GM12872 (cell line): ENCODE data around the gene SDC1.

Experiments used
- CTCF ChIP-seq: IDR thresholded peaks from 3 replicates; pipeline ENCODE4 v1.5.1; 2011; ENCODE audit warnings: low read depth, mild to moderate bottlenecking, low read length, moderate library complexity; ENCODE audit not compliant: insufficient read depth

SDC1 gene

DNA sequence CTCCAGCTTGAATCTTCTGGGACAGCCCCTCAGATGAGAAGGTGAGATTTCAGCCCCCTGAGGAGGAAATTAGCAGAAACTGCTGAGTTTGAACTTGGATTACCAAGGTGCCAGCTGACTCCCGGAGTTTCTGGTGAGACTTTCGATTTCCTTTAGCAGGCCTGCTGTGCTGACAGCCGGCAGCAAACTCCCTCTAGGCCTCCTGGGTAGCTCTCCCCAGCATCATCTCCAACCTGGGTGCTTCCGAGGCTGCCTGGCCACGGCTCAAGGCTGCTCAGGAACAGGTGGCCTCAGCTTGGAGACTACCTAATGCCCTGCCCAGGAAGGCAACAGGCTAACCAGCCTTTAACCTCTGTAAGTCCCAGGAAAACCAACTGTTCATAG, 16.5 kb downstream of the SDC1 start:
- no peak for TF ChIP-seq CTCF

DNA sequence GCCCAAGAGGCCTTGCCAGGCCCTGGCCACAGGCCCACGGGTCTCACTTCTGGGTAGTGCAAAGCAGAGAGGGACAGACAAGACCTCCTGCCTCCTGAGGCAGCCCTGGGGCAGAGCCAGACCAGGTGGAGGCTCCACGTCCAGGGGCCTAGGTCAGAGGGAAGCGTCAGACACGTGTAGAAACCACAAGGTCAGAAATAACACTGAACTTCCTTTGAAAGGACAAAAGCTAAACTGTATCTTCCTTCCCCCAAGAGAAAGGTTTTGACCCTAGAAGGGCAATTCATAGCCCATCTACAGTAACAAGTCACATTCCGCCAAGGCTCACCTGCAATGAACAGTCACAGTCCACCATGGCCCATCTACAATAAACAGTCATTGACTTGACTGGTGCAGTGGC, 17.9 kb downstream of the SDC1 start:
- no peak for TF ChIP-seq CTCF

GRCh38 chr2:20205915-20206524, 18.9 kb downstream of the SDC1 start:
- TF ChIP-seq CTCF: no peak

DNA sequence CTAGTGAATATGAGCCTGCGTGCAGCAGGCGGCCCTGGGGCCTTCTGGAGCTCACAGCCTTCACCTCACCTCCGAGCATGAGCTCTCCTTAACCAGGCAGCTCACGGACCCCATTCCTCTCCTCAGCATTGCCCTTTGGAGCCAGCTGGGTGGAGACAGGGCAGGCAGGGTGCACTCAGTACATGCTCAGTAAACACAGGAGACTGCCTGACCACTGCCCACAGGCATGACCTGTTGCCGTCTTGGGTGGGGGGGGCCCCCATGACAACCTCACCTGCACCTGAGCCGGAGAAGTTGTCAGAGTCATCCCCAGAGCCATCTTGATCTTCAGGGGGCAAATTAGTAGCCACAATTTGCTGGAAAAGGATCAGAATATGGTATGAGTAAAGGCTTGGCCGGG, 19.9 kb downstream of the SDC1 start:
- no peak for TF ChIP-seq CTCF

- TF ChIP-seq CTCF: no peak
Measured at GRCh38 chr2:20203521-20204225, 21.3 kb downstream of the SDC1 start.

DNA sequence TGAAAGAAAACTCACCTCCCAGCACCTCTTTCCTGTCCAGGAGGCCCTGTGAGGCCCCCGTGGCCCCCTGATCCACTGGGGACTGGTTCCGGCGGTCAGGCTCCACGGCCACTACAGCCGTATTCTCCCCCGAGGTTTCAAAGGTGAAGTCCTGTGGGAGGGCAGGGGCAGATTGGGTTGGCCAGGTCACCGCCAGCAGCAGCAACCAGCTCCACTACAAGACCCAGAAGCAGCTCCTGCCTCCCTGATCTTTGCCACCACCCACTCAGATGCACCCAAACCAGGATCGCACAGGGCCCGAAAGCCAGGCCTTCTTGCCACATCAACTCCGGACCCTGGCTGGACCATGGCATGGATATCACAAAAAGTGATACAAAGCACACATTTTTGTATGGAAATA, 21.9 kb downstream of the SDC1 start:
- TF ChIP-seq CTCF: no peak

- TF ChIP-seq CTCF: no peak
Measured at GRCh38 chr2:20201671-20202070, 23.3 kb downstream of the SDC1 start.
